SK-N-SH (cell line): ENCODE data around the gene NUAK1. TPM values are rescaled to one million over a fixed set of nuclear protein-coding genes. Genes with fewer than 3 reads are reported as not detected.

Source experiments
- CTCF ChIA-PET: fragments of 300-600, 350-600 bp; formaldehyde crosslinking; extraction: SDS; loops from one replicate; lab custom pipeline; 2021; lab: Yijun Ruan, JAX
- POLR2A ChIA-PET: fragments of 350-600 bp; sonication (Branson Sonifier 250); formaldehyde crosslinking; extraction: SDS; loops from one replicate; lab custom pipeline; 2020; ENCODE audit warnings: antibody characterized with exemption, inconsistent platforms; lab: Yijun Ruan, JAX
- DNase-seq: peaks from one replicate; pipeline ENCODE4 v3.0.0; 2012
- H2AFZ ChIP-seq: fragments of 200-600 bp; sonication (generic); 2 replicates; pipeline ENCODE4 v1.8.1; 2016; ENCODE audit warnings: antibody characterized with exemption, mild to moderate bottlenecking, low read depth
- H3F3A ChIP-seq: fragments of 200-600 bp; sonication (generic); replicated peaks from 2 replicates; pipeline ENCODE3; 2016; ENCODE audit warnings: antibody characterized with exemption, mild to moderate bottlenecking; ENCODE audit not compliant: insufficient read depth
- H3K27ac ChIP-seq, 2 experiments: fragments of 200-500 bp in 1 of 2; fragments of 200-600 bp in 1 of 2; sonication (Bioruptor generic) in 1 of 2; sonication (generic), shearing (Covaris generic) in 1 of 2; 2 replicates each; pipeline versions ENCODE4 v1.5.1 to v1.6.1; 2014 to 2016; ENCODE audit warnings: low read depth in 2 of 2, inconsistent platforms in 1 of 2, low read length in 1 of 2, mild to moderate bottlenecking in 1 of 2, mixed read lengths in 1 of 2
- H3K27me3 ChIP-seq: fragments of 200-600 bp; sonication (generic), shearing (Covaris generic); 2 replicates; pipeline ENCODE4 v1.6.1; 2016; ENCODE audit warnings: mixed run types; ENCODE audit not compliant: insufficient read depth
- H3K36me3 ChIP-seq, 2 experiments: fragments of 200-500 bp in 1 of 2; fragments of 200-600 bp in 1 of 2; sonication (Bioruptor generic) in 1 of 2; sonication (generic) in 1 of 2; replicated peaks in 1 of 2; 2 replicates each; pipeline versions ENCODE3 to v1.5.1; 2014 to 2016; ENCODE audit warnings: low read length in 1 of 2, mild to moderate bottlenecking in 1 of 2; ENCODE audit not compliant: insufficient read depth in 2 of 2, control insufficient read depth in 1 of 2
- H3K4me1 ChIP-seq, 2 experiments: fragments of 200-500 bp in 1 of 2; fragments of 200-600 bp in 1 of 2; sonication (Bioruptor generic) in 1 of 2; sonication (generic), shearing (Covaris generic) in 1 of 2; 2 replicates each; pipeline versions ENCODE4 v1.5.1 to v1.6.1; 2014 to 2016; ENCODE audit warnings: low read depth in 1 of 2, low read length in 1 of 2, mixed run types in 1 of 2; ENCODE audit not compliant: insufficient read depth in 2 of 2, control insufficient read depth in 1 of 2
- H3K4me2 ChIP-seq: fragments of 200-600 bp; sonication (generic), shearing (Covaris generic); 2 replicates; pipeline ENCODE4 v1.6.1; 2017; ENCODE audit warnings: mixed run types
- H3K4me3 ChIP-seq, 2 experiments: fragments of 200-500 bp in 1 of 2; fragments of 200-600 bp in 1 of 2; sonication (Bioruptor generic) in 1 of 2; sonication (generic), shearing (Covaris generic) in 1 of 2; 2 replicates each; pipeline versions ENCODE4 v1.5.1 to v1.8.1; 2014 to 2016; ENCODE audit warnings: low read depth in 2 of 2, inconsistent platforms in 1 of 2, low read length in 1 of 2, mild to moderate bottlenecking in 1 of 2, mixed read lengths in 1 of 2, moderate library complexity in 1 of 2
- H3K79me2 ChIP-seq: fragments of 200-600 bp; sonication (generic); 2 replicates; pipeline ENCODE4 v1.8.1; 2017; ENCODE audit warnings: mild to moderate bottlenecking; ENCODE audit not compliant: insufficient read depth
- H3K9ac ChIP-seq: fragments of 200-600 bp; sonication (generic); 2 replicates; pipeline ENCODE4 v1.6.1; 2017; ENCODE audit warnings: mixed run types
- H3K9me2 ChIP-seq: fragments of 200-600 bp; sonication (generic); 2 replicates; pipeline ENCODE4 v1.6.1; 2017; ENCODE audit warnings: mixed run types
- H3K9me3 ChIP-seq: fragments of 200-600 bp; sonication (generic); 2 replicates; pipeline ENCODE4 v1.6.1; 2017; ENCODE audit warnings: mixed run types, mild to moderate bottlenecking, moderate library complexity
- H4K20me1 ChIP-seq: fragments of 200-600 bp; sonication (generic); 2 replicates; pipeline ENCODE4 v1.6.1; 2017; ENCODE audit warnings: mild to moderate bottlenecking, mixed run types; ENCODE audit not compliant: insufficient read depth
- CHD2 ChIP-seq: fragments of 150-350 bp; IDR thresholded peaks from 2 replicates; pipeline ENCODE4 v1.6.1; 2018; ENCODE audit warnings: low read length; ENCODE audit not compliant: partially characterized antibody
- CTCF ChIP-seq: fragments of 200-600 bp; sonication (generic); IDR thresholded peaks from 2 replicates; pipeline ENCODE4 v1.6.1; 2017; ENCODE audit warnings: antibody characterized with exemption, mild to moderate bottlenecking, moderate library complexity
- EP300 ChIP-seq, 2 experiments: IDR thresholded peaks; 2 replicates each; pipeline versions ENCODE4 v1.4.0 to v1.6.1; 2012; ENCODE audit warnings: borderline replicate concordance in 1 of 2, low read depth in 1 of 2, low read length in 1 of 2
- EZH2phosphoT487 ChIP-seq: fragments of 200-600 bp; sonication (generic); IDR thresholded peaks from 2 replicates; pipeline ENCODE4 v1.6.1; 2017; ENCODE audit warnings: low read depth, mixed run types, mild to moderate bottlenecking, antibody characterized with exemption, moderate library complexity, borderline replicate concordance
- FOXJ3 ChIP-seq: sonication (generic); formaldehyde crosslinking; IDR thresholded peaks from 2 replicates; pipeline ENCODE4 v1.5.1; 2020; ENCODE audit warnings: mild to moderate bottlenecking, missing genetic modification reagents
- FOXM1 ChIP-seq: IDR thresholded peaks from 2 replicates; pipeline ENCODE4 v1.4.0; 2012; ENCODE audit warnings: low read depth, mild to moderate bottlenecking
- JUND ChIP-seq: IDR thresholded peaks from 2 replicates; pipeline ENCODE4 v1.4.0; 2012
- MXI1 ChIP-seq: IDR thresholded peaks from 2 replicates; pipeline ENCODE4 v1.6.1; 2012; ENCODE audit warnings: mild to moderate bottlenecking, low read depth, low read length, improper control_type of control experiment
- NFIC ChIP-seq: IDR thresholded peaks from 2 replicates; pipeline ENCODE4 v1.4.0; 2012; ENCODE audit warnings: borderline replicate concordance
- NRF1 ChIP-seq: IDR thresholded peaks from 2 replicates; pipeline ENCODE4 v1.6.1; 2012; ENCODE audit warnings: low read depth, mild to moderate bottlenecking, low read length
- RFX5 ChIP-seq: IDR thresholded peaks from 2 replicates; pipeline ENCODE4 v1.6.1; 2012; ENCODE audit warnings: mild to moderate bottlenecking, improper control_type of control experiment, low read length
- SIN3A ChIP-seq: IDR thresholded peaks from 2 replicates; pipeline ENCODE4 v1.6.1; 2012; ENCODE audit warnings: low read depth, mild to moderate bottlenecking, low read length, moderate library complexity, borderline replicate concordance
- TAF1 ChIP-seq: IDR thresholded peaks from 2 replicates; pipeline ENCODE4 v1.6.1; 2012; ENCODE audit warnings: low read depth, mild to moderate bottlenecking, low read length, moderate library complexity, borderline replicate concordance
- TCF12 ChIP-seq: IDR thresholded peaks from 2 replicates; pipeline ENCODE4 v1.4.0; 2012
- ZBTB33 ChIP-seq: IDR thresholded peaks from 2 replicates; pipeline ENCODE4 v1.4.0; 2012; ENCODE audit warnings: low read depth, borderline replicate concordance
- WGBS: methylation state at CpG from one replicate; pipeline ENCODE4 v1.1.6; 2017; ENCODE audit warnings: low lambda C conversion rate; 5-methylcytosine and 5-hydroxymethylcytosine counted together
- polyA plus RNA-seq, 3 experiments: library from polyadenylated mRNA; depleted of rRNA; stranded (reverse); fragments of >200 nt; gene quantifications; 2 replicates each; pipeline ENCODE4 v1.2.3, GENCODE V29; 2012
- TF ChIP-seq, protein P1 (sequence below): IDR thresholded peaks from 2 replicates; pipeline ENCODE4 v1.4.0; 2012; ENCODE audit warnings: low read depth, borderline replicate concordance

Gene NUAK1
- polyA plus RNA-seq, 1 of the 3 experiments (the other 2 are of a cell fraction) = 8.1 TPM

- Histone ChIP-seq H3K4me2 (no peak overlapping the region), H3K36me3 (peaks cover 11 to 40% of the 10 kb centered on the region in 2 experiments), H3K9me3 (no peaks in the 10 kb centered on the region), H3K9me2 (no peaks in the 10 kb centered on the region), H3F3A (peaks cover 34% of the 10 kb centered on the region), H3K79me2 (peaks cover 82% of the 10 kb centered on the region), H3K9ac (no peak overlapping the region), H4K20me1 (no peaks in the 10 kb centered on the region), H3K4me3 (no peak overlapping the region), H3K27me3 (no peaks in the 10 kb centered on the region), H3K4me1 (peaks cover 3 to 27% of the 10 kb centered on the region in 2 experiments; a peak in 3 of 4 replicates), H2AFZ (no peak overlapping the region), H3K27ac (peak overlapping the region; percentile 58 to 96; a peak in 3 of 4 replicates)
- no peak for DNase-seq
- ChIA-PET POLR2A (no interaction called here), CTCF (interaction anchor here (1.3 kb wide), 1 partner anchor 376 kb away, joined by 4 read pairs; no protein-coding TSS in a partner anchor)
- no peak for TF ChIP-seq JUND
- TF ChIP-seq FOXM1 = no peak
- no peak for TF ChIP-seq CTCF
- TF ChIP-seq CHD2 = no peak
- TF ChIP-seq ZBTB33 = no peak
- TF ChIP-seq TCF12 = peak; percentile 49
- no peak for TF ChIP-seq TAF1
- 83% methylated on average over 2 of the region's 5 CpGs for WGBS
Observed at GRCh38 chr12:106080791-106081170, 58.0 kb downstream of the NUAK1 start.

- POLR2A ChIA-PET = no interaction called here
- Histone ChIP-seq H3K9me2 (no peaks in the 10 kb centered on the region), H3K79me2 (peaks cover 81% of the 10 kb centered on the region)
- TF ChIP-seq SIN3A (no peak), MXI1 (no peak), RFX5 (no peak), EZH2phosphoT487 (no peak), FOXM1 (no peak), EP300 (IDR thresholded peaks at IDR 0.05; ENCODE audit: borderline replicate concordance in 1 of 2, low read depth in 1 of 2, low read length in 1 of 2) (no peak), FOXJ3 (CRISPR knock-in tag) (no peak), NFIC (no peak), NRF1 (no peak)
- TF ChIP-seq, protein P1, sequence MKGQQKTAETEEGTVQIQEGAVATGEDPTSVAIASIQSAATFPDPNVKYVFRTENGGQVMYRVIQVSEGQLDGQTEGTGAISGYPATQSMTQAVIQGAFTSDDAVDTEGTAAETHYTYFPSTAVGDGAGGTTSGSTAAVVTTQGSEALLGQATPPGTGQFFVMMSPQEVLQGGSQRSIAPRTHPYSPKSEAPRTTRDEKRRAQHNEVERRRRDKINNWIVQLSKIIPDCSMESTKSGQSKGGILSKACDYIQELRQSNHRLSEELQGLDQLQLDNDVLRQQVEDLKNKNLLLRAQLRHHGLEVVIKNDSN = no peak
- TF ChIP-seq, all 33 proteins: peak for 0
- Histone ChIP-seq H3K4me2 (no peak overlapping the region), H3K4me1 (peaks cover 3 to 32% of the 10 kb centered on the region in 2 experiments), H3K4me3 (no peak overlapping the region), H4K20me1 (no peaks in the 10 kb centered on the region), H3K9ac (no peak overlapping the region), H3F3A (peaks cover 32% of the 10 kb centered on the region), H3K9me3 (no peaks in the 10 kb centered on the region), H3K27ac (peak overlapping the region; percentile 58 to 96; a peak in 3 of 4 replicates), H2AFZ (no peak overlapping the region), H3K36me3 (peaks cover 11 to 38% of the 10 kb centered on the region in 2 experiments), H3K27me3 (no peaks in the 10 kb centered on the region)
- CTCF ChIA-PET = interaction anchor here (1.3 to 2.1 kb wide), 2 partner anchors 57 to 375 kb away, joined by 4 to 5 read pairs; no protein-coding TSS in a partner anchor
- WGBS = 72% methylated on average over 9 of the region's 9 CpGs
- no peak for DNase-seq
Observed at GRCh38 chr12:106080041-106080790, 58.5 kb downstream of the NUAK1 start.
